Keratinocyte (primary cell): ENCODE measurements around the gene PRR11.
"Not testable (repeated sequence)": the region's sequence is repeated elsewhere in the genome, so short reads cannot be mapped to it uniquely, and the experiment has no call there.

ENCODE experiments used
- EZH2 ChIP-seq: IDR thresholded peaks from one replicate; pipeline ENCODE4 v1.6.1; 2012; ENCODE audit warnings: inconsistent platforms, mild to moderate bottlenecking, low read length, moderate library complexity
- TF ChIP-seq, protein P1 (sequence below), 3 experiments: IDR thresholded peaks in 1 of 3; conservative IDR thresholded peaks in 1 of 3; optimal IDR thresholded peaks in 1 of 3; 2 replicates in 2 of 3; 3 replicates in 1 of 3; pipeline versions ENCODE3 to v1.5.1; 2011; ENCODE audit warnings: low read length in 3 of 3, mild to moderate bottlenecking in 3 of 3, moderate library complexity in 2 of 3, control low read depth in 1 of 3, inconsistent platforms in 1 of 3; ENCODE audit not compliant: insufficient read depth in 2 of 3; ENCODE audit errors: extremely low read depth in 1 of 3

DNA sequence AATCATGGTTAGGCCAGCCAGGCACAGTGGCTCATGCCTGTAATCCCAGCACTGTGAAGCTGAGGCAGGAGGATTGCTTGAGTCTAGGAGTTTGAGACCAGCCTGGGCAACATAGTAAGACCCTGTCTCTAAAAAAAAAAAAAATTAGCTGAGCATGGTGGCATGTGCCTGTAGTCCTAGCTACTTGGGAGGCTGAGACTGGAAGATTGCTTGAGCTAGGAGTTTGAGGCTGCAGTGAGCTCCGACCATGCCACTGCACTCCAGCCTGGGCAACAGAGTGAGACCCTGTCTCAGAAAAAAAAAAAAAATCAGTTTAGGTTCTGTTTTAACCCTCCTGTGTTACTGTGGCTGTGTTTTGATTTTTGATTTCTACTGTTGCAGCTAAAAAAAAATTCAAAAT lies 73.0 kb downstream of the PRR11 start:
- TF ChIP-seq, protein P1, sequence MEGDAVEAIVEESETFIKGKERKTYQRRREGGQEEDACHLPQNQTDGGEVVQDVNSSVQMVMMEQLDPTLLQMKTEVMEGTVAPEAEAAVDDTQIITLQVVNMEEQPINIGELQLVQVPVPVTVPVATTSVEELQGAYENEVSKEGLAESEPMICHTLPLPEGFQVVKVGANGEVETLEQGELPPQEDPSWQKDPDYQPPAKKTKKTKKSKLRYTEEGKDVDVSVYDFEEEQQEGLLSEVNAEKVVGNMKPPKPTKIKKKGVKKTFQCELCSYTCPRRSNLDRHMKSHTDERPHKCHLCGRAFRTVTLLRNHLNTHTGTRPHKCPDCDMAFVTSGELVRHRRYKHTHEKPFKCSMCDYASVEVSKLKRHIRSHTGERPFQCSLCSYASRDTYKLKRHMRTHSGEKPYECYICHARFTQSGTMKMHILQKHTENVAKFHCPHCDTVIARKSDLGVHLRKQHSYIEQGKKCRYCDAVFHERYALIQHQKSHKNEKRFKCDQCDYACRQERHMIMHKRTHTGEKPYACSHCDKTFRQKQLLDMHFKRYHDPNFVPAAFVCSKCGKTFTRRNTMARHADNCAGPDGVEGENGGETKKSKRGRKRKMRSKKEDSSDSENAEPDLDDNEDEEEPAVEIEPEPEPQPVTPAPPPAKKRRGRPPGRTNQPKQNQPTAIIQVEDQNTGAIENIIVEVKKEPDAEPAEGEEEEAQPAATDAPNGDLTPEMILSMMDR (optimal IDR thresholded peaks at IDR 0.05 in 1 of 3, IDR thresholded peaks at IDR 0.05 in 1 of 3, conservative IDR thresholded peaks at IDR 0.05 in 1 of 3; ENCODE audit: extremely low read depth in 1 of 3, insufficient read depth in 2 of 3, low read length in 3 of 3), result not testable (repeated sequence)
- not testable (repeated sequence) for TF ChIP-seq EZH2
